ENCODE results near the gene SLCO1A2.
A peak's percentile ranks its signal among the peaks of the same experiment; 100 is the strongest.

SLCO1A2 gene

GRCh38 chr12:21324551-21324950 lies 10.2 kb downstream of the SLCO1A2 start:
- no peaks in the 10 kb centered on the region for H3K27me3 ChIP-seq (ENCODE audit: control insufficient read depth, insufficient read depth, low read length)
- peaks cover 25% of the 10 kb centered on the region for H3K4me1 ChIP-seq (ENCODE audit: control insufficient read depth, insufficient read depth, low read length)
- peaks cover 50% of the 10 kb centered on the region for H3K9me3 ChIP-seq (ENCODE audit: control insufficient read depth, insufficient read depth, low read length)
- peak overlapping the region; percentile 92 for H3K27ac ChIP-seq (ENCODE audit: low read depth, low read length)
- H3K4me3 ChIP-seq (ENCODE audit: low read depth, low read length), result peak overlapping the region; percentile 40
- no peaks in the 10 kb centered on the region; the same call in 1 of the 2 replicates for H3K36me3 ChIP-seq (ENCODE audit: control insufficient read depth, insufficient read depth, low read length)
- H3K9ac ChIP-seq (ENCODE audit: low read depth, low read length), result no peak overlapping the region; the same call in 1 of the 2 replicates

GRCh38 chr12:21323736-21324135 lies 11.0 kb downstream of the SLCO1A2 start:
- H3K4me1 ChIP-seq (ENCODE audit: control insufficient read depth, insufficient read depth, low read length), result peaks cover 25% of the 10 kb centered on the region
- peaks cover 45% of the 10 kb centered on the region for H3K9me3 ChIP-seq (ENCODE audit: control insufficient read depth, insufficient read depth, low read length)
- no peak overlapping the region; the same call in 1 of the 2 replicates for H3K9ac ChIP-seq (ENCODE audit: low read depth, low read length)
- no peaks in the 10 kb centered on the region; the same call in 1 of the 2 replicates for H3K36me3 ChIP-seq (ENCODE audit: control insufficient read depth, insufficient read depth, low read length)
- H3K27ac ChIP-seq (ENCODE audit: low read depth, low read length), result peak overlapping the region; percentile 92
- H3K4me3 ChIP-seq (ENCODE audit: low read depth, low read length), result no peak overlapping the region; the same call in 1 of the 2 replicates
- H3K27me3 ChIP-seq (ENCODE audit: control insufficient read depth, insufficient read depth, low read length), result no peaks in the 10 kb centered on the region

GRCh38 chr12:21308785-21309184 lies 25.9 kb downstream of the SLCO1A2 start:
- Histone ChIP-seq H3K27me3 (ENCODE audit: control insufficient read depth, insufficient read depth, low read length) (no peaks in the 10 kb centered on the region), H3K27ac (ENCODE audit: low read depth, low read length) (no peak overlapping the region), H3K9ac (ENCODE audit: low read depth, low read length) (no peak overlapping the region), H3K4me3 (ENCODE audit: low read depth, low read length) (no peak overlapping the region), H3K36me3 (ENCODE audit: control insufficient read depth, insufficient read depth, low read length) (no peaks in the 10 kb centered on the region), H3K4me1 (ENCODE audit: control insufficient read depth, insufficient read depth, low read length) (no peaks in the 10 kb centered on the region), H3K9me3 (ENCODE audit: control insufficient read depth, insufficient read depth, low read length) (no peaks in the 10 kb centered on the region)

- no peaks in the 10 kb centered on the region for H3K9me3 ChIP-seq (ENCODE audit: control insufficient read depth, insufficient read depth, low read length)
- no peak overlapping the region for H3K27ac ChIP-seq (ENCODE audit: low read depth, low read length)
- no peak overlapping the region for H3K4me3 ChIP-seq (ENCODE audit: low read depth, low read length)
- H3K9ac ChIP-seq (ENCODE audit: low read depth, low read length), result no peak overlapping the region
- H3K36me3 ChIP-seq (ENCODE audit: control insufficient read depth, insufficient read depth, low read length), result no peaks in the 10 kb centered on the region
- H3K4me1 ChIP-seq (ENCODE audit: control insufficient read depth, insufficient read depth, low read length), result no peaks in the 10 kb centered on the region
- no peaks in the 10 kb centered on the region for H3K27me3 ChIP-seq (ENCODE audit: control insufficient read depth, insufficient read depth, low read length)
Observed at GRCh38 chr12:21305661-21306060, 29.1 kb downstream of the SLCO1A2 start.

GRCh38 chr12:21300632-21301031 lies 34.1 kb downstream of the SLCO1A2 start:
- Histone ChIP-seq H3K27ac (ENCODE audit: low read depth, low read length) (no peak overlapping the region), H3K9ac (ENCODE audit: low read depth, low read length) (no peak overlapping the region), H3K27me3 (ENCODE audit: control insufficient read depth, insufficient read depth, low read length) (no peaks in the 10 kb centered on the region), H3K4me3 (ENCODE audit: low read depth, low read length) (no peak overlapping the region), H3K9me3 (ENCODE audit: control insufficient read depth, insufficient read depth, low read length) (no peaks in the 10 kb centered on the region), H3K36me3 (ENCODE audit: control insufficient read depth, insufficient read depth, low read length) (no peaks in the 10 kb centered on the region), H3K4me1 (ENCODE audit: control insufficient read depth, insufficient read depth, low read length) (no peaks in the 10 kb centered on the region)

GRCh38 chr12:21296751-21297406 lies 37.8 kb downstream of the SLCO1A2 start:
- H3K4me3 ChIP-seq (ENCODE audit: low read depth, low read length), result no peak overlapping the region
- no peaks in the 10 kb centered on the region for H3K36me3 ChIP-seq (ENCODE audit: control insufficient read depth, insufficient read depth, low read length)
- H3K9me3 ChIP-seq (ENCODE audit: control insufficient read depth, insufficient read depth, low read length), result no peaks in the 10 kb centered on the region
- H3K9ac ChIP-seq (ENCODE audit: low read depth, low read length), result no peak overlapping the region
- H3K27ac ChIP-seq (ENCODE audit: low read depth, low read length), result no peak overlapping the region
- no peaks in the 10 kb centered on the region for H3K27me3 ChIP-seq (ENCODE audit: control insufficient read depth, insufficient read depth, low read length)
- H3K4me1 ChIP-seq (ENCODE audit: control insufficient read depth, insufficient read depth, low read length), result no peaks in the 10 kb centered on the region

- Histone ChIP-seq H3K9ac (ENCODE audit: low read depth, low read length) (no peak overlapping the region), H3K27me3 (ENCODE audit: control insufficient read depth, insufficient read depth, low read length) (no peaks in the 10 kb centered on the region), H3K4me1 (ENCODE audit: control insufficient read depth, insufficient read depth, low read length) (no peaks in the 10 kb centered on the region), H3K9me3 (ENCODE audit: control insufficient read depth, insufficient read depth, low read length) (no peaks in the 10 kb centered on the region), H3K4me3 (ENCODE audit: low read depth, low read length) (no peak overlapping the region), H3K27ac (ENCODE audit: low read depth, low read length) (no peak overlapping the region), H3K36me3 (ENCODE audit: control insufficient read depth, insufficient read depth, low read length) (no peaks in the 10 kb centered on the region)
Observed at GRCh38 chr12:21296348-21296747, 38.4 kb downstream of the SLCO1A2 start.

GRCh38 chr12:21294176-21294575 lies 40.5 kb downstream of the SLCO1A2 start:
- Histone ChIP-seq H3K9ac (ENCODE audit: low read depth, low read length) (no peak overlapping the region), H3K4me3 (ENCODE audit: low read depth, low read length) (no peak overlapping the region), H3K27me3 (ENCODE audit: control insufficient read depth, insufficient read depth, low read length) (no peaks in the 10 kb centered on the region), H3K4me1 (ENCODE audit: control insufficient read depth, insufficient read depth, low read length) (no peaks in the 10 kb centered on the region), H3K36me3 (ENCODE audit: control insufficient read depth, insufficient read depth, low read length) (no peaks in the 10 kb centered on the region), H3K9me3 (ENCODE audit: control insufficient read depth, insufficient read depth, low read length) (no peaks in the 10 kb centered on the region), H3K27ac (ENCODE audit: low read depth, low read length) (no peak overlapping the region)

- Histone ChIP-seq H3K27me3 (ENCODE audit: control insufficient read depth, insufficient read depth, low read length) (no peaks in the 10 kb centered on the region), H3K9ac (ENCODE audit: low read depth, low read length) (no peak overlapping the region), H3K27ac (ENCODE audit: low read depth, low read length) (no peak overlapping the region), H3K4me1 (ENCODE audit: control insufficient read depth, insufficient read depth, low read length) (no peaks in the 10 kb centered on the region), H3K36me3 (ENCODE audit: control insufficient read depth, insufficient read depth, low read length) (no peaks in the 10 kb centered on the region), H3K4me3 (ENCODE audit: low read depth, low read length) (no peak overlapping the region), H3K9me3 (ENCODE audit: control insufficient read depth, insufficient read depth, low read length) (no peaks in the 10 kb centered on the region)
Observed at GRCh38 chr12:21292111-21292510, 42.6 kb downstream of the SLCO1A2 start.

GRCh38 chr12:21289698-21290097 lies 45.0 kb downstream of the SLCO1A2 start:
- no peak overlapping the region for H3K27ac ChIP-seq (ENCODE audit: low read depth, low read length)
- H3K36me3 ChIP-seq (ENCODE audit: control insufficient read depth, insufficient read depth, low read length), result no peaks in the 10 kb centered on the region
- H3K27me3 ChIP-seq (ENCODE audit: control insufficient read depth, insufficient read depth, low read length), result no peaks in the 10 kb centered on the region
- H3K4me3 ChIP-seq (ENCODE audit: low read depth, low read length), result no peak overlapping the region
- no peaks in the 10 kb centered on the region for H3K4me1 ChIP-seq (ENCODE audit: control insufficient read depth, insufficient read depth, low read length)
- no peak overlapping the region for H3K9ac ChIP-seq (ENCODE audit: low read depth, low read length)
- no peaks in the 10 kb centered on the region for H3K9me3 ChIP-seq (ENCODE audit: control insufficient read depth, insufficient read depth, low read length)

- no peaks in the 10 kb centered on the region for H3K9me3 ChIP-seq (ENCODE audit: control insufficient read depth, insufficient read depth, low read length)
- no peak overlapping the region for H3K4me3 ChIP-seq (ENCODE audit: low read depth, low read length)
- H3K27ac ChIP-seq (ENCODE audit: low read depth, low read length), result no peak overlapping the region
- H3K9ac ChIP-seq (ENCODE audit: low read depth, low read length), result no peak overlapping the region
- H3K27me3 ChIP-seq (ENCODE audit: control insufficient read depth, insufficient read depth, low read length), result no peaks in the 10 kb centered on the region
- no peaks in the 10 kb centered on the region for H3K4me1 ChIP-seq (ENCODE audit: control insufficient read depth, insufficient read depth, low read length)
- H3K36me3 ChIP-seq (ENCODE audit: control insufficient read depth, insufficient read depth, low read length), result no peaks in the 10 kb centered on the region
Observed at GRCh38 chr12:21276826-21277225, 57.9 kb downstream of the SLCO1A2 start.
